Stimulated activated CD4-positive, alpha-beta T cell treated with anti-CD3 and anti-CD28 coated beads, Interleukin-1b, Interleukin-23, amount 100 ng/mL, for 1 hour (primary cell): Measurements from ENCODE around the gene GLIPR1L2.
"Not testable (repeated sequence)": the region's sequence is repeated elsewhere in the genome, so short reads cannot be mapped to it uniquely, and the experiment has no call there.

Experiments used
- DNase-seq, 2 donors: peaks; one replicate each; pipeline ENCODE4 v3.0.0-alpha.2; 2020; ENCODE audit warnings: low read depth in 2 of 2

GLIPR1L2 gene

GRCh38 chr12:75390899-75391538 is at the start of gene GLIPR1L2:
GLIPR1L2 (plus strand) TSS chr12:75391089; CDS start chr12:75391117, 28 bp downstream.
- DNase-seq: peak; percentile 75 to 78

- no peak for DNase-seq
Measured at GRCh38 chr12:75341873-75342272, 49.0 kb upstream of the GLIPR1L2 start.

- DNase-seq: no peak
Measured at GRCh38 chr12:75345531-75345930, 45.4 kb upstream of the GLIPR1L2 start.

GRCh38 chr12:75346215-75346614 is 44.7 kb upstream of the GLIPR1L2 start:
- not testable (repeated sequence) for DNase-seq

GRCh38 chr12:75349946-75350345 is 40.9 kb upstream of the GLIPR1L2 start:
- no peak for DNase-seq

- DNase-seq: no peak
Measured at GRCh38 chr12:75350413-75350812, 40.5 kb upstream of the GLIPR1L2 start.

- no peak for DNase-seq
Measured at GRCh38 chr12:75354011-75354410, 36.9 kb upstream of the GLIPR1L2 start.

- DNase-seq: no peak
Measured at GRCh38 chr12:75360920-75361319, 30.0 kb upstream of the GLIPR1L2 start.

GRCh38 chr12:75361408-75361807 is 29.5 kb upstream of the GLIPR1L2 start:
- DNase-seq: no peak

GRCh38 chr12:75364919-75365318 is 26.0 kb upstream of the GLIPR1L2 start:
- no peak for DNase-seq

GRCh38 chr12:75366629-75367028 is 24.3 kb upstream of the GLIPR1L2 start:
- DNase-seq: no peak

- no peak for DNase-seq
Measured at GRCh38 chr12:75374971-75375370, 15.9 kb upstream of the GLIPR1L2 start.

- DNase-seq: no peak
Measured at GRCh38 chr12:75378354-75378753, 12.5 kb upstream of the GLIPR1L2 start.

- no peak for DNase-seq
Measured at GRCh38 chr12:75389061-75389460, 1.8 kb upstream of the GLIPR1L2 start.

GRCh38 chr12:75389706-75390105 is 1.2 kb upstream of the GLIPR1L2 start:
- no peak for DNase-seq

GRCh38 chr12:75390156-75390898 is 562 bp upstream of the GLIPR1L2 start:
- DNase-seq: no peak

- no peak for DNase-seq
Measured at GRCh38 chr12:75404231-75404630, 13.3 kb downstream of the GLIPR1L2 start.

- no peak for DNase-seq
Measured at GRCh38 chr12:75407683-75408082, 16.8 kb downstream of the GLIPR1L2 start.

GRCh38 chr12:75409830-75410229 is 18.9 kb downstream of the GLIPR1L2 start:
- DNase-seq: no peak

- DNase-seq: no peak
Measured at GRCh38 chr12:75414671-75415070, 23.8 kb downstream of the GLIPR1L2 start.

- DNase-seq: no peak
Measured at GRCh38 chr12:75419841-75420240, 29.0 kb downstream of the GLIPR1L2 start.

- no peak for DNase-seq
Measured at GRCh38 chr12:75427491-75427890, 36.6 kb downstream of the GLIPR1L2 start.

- no peak for DNase-seq
Measured at GRCh38 chr12:75428767-75429166, 37.9 kb downstream of the GLIPR1L2 start.
